Measurements from ENCODE around the gene JUN.

GRCh38 chr1:58818976-58819375 lies 35.1 kb upstream of the JUN start:
- TF ChIP-seq EZH2phosphoT487 (IDR thresholded peaks at IDR 0.05; ENCODE audit: borderline replicate concordance, low read length) (no peak), EZH2 (IDR thresholded peaks at IDR 0.05; ENCODE audit: low read length, unreplicated experiment) (no peak), CTCF (conservative IDR thresholded peaks at IDR 0.05; ENCODE audit: low read depth, low read length) (no peak)

Measured in PC-3 (cell line).